Measurements from ENCODE around the gene PLXDC2.

GRCh38 chr10:20281579-20281978, 465.3 kb downstream of the PLXDC2 start:
- no peak for TF ChIP-seq FOXK2 (IDR thresholded peaks at IDR 0.05)
- no peak for TF ChIP-seq FOXA1 (IDR thresholded peaks at IDR 0.05)
- TF ChIP-seq SP1 (IDR thresholded peaks at IDR 0.05): no peak
- TF ChIP-seq SUZ12 (IDR thresholded peaks at IDR 0.05): no peak
